HG02943 (cell line): ENCODE data around the gene RBM4.
A peak's percentile ranks its signal among the peaks of the same experiment; 100 is the strongest.

Experiments used
- ATAC-seq: cut with Tn5 transposase; IDR thresholded peaks from one replicate; pipeline ENCODE4 v1.9.1; 2021; ENCODE audit warnings: mild to moderate bottlenecking, low read depth, moderate library complexity; ENCODE audit not compliant: unreplicated experiment

RBM4 gene

DNA sequence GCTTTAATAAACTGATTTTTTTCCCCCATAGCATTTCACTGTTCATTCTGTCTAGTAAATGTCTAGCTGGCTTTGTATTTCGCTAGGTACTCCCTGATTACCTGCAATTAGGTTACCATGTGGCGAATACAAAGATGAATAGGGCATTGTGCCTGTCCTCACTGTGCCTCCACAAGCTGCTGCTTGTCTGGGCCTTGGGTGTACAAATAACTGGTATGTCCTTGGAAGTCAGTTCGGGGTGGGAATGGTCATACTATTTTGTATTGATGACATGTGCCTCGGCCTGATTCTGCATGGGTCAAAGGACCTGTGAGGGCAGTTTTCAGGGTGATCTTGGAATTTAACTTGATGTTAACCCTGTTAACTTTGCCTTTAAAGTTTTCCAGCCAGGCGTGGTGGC is 11.4 kb downstream of the RBM4 start:
- no peak for ATAC-seq

DNA sequence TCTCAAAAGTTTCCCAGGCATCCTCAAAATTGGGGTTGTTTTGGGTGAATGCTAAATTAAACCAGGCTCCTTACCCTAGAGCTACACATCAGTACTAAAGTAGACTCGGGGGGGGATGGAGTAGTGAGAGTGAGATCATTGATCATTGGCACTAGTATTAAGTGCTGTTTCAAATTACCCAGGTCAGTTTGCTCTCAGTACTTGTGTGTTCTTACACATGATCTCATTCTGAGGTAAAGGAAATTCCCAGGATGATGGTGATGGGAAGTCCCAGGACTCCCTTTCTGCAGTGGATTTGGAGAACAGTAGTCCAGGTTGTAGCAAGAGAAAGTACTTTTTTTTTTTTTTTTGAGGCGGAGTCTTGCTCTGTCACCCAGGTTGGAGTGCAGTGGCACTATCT is 12.5 kb downstream of the RBM4 start:
- no peak for ATAC-seq

GRCh38 chr11:66652651-66653050 is 14.1 kb downstream of the RBM4 start:
- no peak for ATAC-seq

- ATAC-seq: no peak
Measured at GRCh38 chr11:66653123-66653522, 14.6 kb downstream of the RBM4 start.

GRCh38 chr11:66659763-66660162 is 21.3 kb downstream of the RBM4 start:
- no peak for ATAC-seq

GRCh38 chr11:66663741-66664296 is 25.3 kb downstream of the RBM4 start:
- no peak for ATAC-seq

GRCh38 chr11:66665369-66665768 is 26.9 kb downstream of the RBM4 start:
- no peak for ATAC-seq

DNA sequence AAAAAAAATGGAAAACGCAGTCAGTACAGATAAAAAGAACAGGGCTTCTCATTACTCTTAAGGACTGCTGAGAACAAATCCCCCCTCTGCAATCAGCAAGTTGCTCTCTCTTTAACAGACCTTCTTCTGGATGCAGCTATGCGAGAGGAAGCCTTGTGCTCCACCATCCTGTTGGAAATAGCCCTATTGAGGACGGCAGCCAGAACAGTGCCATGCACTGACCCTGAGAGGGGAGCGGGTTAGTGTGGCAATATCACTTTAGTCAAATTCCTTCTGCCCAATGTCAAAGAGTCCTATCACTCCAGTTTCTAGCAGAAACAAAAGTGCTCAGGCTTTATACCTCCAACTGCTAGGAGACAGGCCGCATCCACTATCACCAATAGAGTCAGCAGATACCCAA is 32.3 kb downstream of the RBM4 start:
- no peak for ATAC-seq

- ATAC-seq: no peak
Measured at GRCh38 chr11:66674964-66675602, 36.6 kb downstream of the RBM4 start.

- ATAC-seq: no peak
Measured at GRCh38 chr11:66676282-66676919, 37.9 kb downstream of the RBM4 start.

GRCh38 chr11:66676931-66677598 is 38.6 kb downstream of the RBM4 start:
- no peak for ATAC-seq

DNA sequence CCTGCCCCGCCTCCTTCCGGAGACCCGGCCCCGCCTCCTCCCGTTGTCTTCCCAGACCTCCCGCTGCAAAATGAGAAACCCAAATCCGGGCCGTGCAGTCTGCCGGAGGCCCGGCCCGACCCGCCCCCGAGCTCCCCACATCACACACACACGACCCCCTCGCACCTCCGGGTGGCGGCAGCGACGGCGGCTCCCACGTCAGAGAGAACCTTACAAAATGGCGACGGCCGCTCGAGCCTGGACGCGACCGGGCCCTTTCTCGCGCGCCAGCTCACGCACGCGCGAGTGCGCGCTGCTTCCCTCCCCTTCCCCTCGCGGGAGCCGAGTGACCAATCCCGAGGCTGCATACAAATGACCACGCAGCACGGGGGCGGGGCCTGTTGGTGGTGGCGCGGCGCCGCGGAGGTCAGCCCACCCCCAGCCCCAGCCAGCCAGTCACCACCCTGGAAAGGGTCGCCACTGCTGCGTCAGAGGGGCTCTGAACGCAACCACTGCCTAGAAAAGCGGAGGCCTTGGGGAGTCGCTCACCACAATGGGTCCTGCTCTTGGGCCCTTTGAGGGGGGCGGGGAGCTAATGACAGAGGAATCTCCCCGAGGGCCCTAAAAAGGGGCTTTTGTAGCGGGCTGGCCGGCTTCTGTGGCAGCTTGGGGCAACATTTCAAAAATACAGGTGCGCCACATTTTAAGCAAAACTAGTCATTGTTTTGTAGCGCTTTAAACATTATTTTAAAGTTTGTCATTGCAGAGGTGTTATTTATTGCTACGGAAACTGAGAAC is 39.3 kb downstream of the RBM4 start, which contains the start of gene RBM4B:
Gene RBM4B, minus strand, starts transcription at position 289 of the 777 bp plus-strand sequence. CDS start 808 bp downstream, outside the sequence.
- peak; percentile 92 for ATAC-seq

GRCh38 chr11:66680966-66681645 is 42.6 kb downstream of the RBM4 start:
- no peak for ATAC-seq

- no peak for ATAC-seq
Measured at GRCh38 chr11:66683877-66684276, 45.4 kb downstream of the RBM4 start.

GRCh38 chr11:66684635-66685034 is 46.1 kb downstream of the RBM4 start:
- no peak for ATAC-seq

DNA sequence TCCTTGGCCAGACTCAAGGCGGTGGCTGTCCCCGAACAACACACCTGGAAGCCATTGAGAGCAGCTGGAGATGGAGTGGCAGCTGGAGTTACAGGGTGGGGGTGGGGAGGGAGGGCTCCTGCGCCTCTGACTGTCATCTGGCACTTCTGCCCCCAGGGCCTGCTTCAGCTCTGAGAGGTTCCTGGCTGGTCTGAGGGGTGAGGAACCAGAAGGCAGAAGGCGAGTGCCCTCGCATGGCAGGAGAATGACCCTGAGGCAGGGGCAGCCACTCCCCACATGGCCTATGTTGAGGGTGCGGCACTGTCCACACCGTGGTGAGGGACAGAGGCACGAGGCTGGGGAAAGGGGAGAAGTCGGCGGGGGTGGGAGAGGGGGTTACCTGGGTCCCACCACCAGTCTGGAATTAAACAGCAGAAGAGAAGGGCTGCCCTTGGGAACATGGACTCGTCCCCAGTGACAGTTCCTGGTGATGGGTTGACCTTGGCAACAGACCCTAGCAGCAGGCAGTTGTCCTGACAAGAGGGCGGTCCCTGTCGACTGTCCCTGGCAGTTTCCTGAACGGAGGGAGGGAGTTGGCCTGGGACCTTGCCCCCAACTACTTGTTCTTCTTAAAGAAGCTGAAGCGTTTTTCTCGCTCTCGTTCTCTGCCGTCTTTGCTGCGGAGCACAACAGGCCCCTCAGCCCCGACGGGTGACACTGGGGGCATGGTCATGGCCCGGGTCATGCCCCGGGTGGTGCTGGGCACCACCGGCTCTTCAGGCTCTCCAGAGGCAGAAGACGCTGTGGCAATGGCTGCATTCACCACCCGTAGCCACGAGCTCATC is 47.0 kb downstream of the RBM4 start:
- no peak for ATAC-seq

- ATAC-seq: no peak
Measured at GRCh38 chr11:66686100-66686785, 47.7 kb downstream of the RBM4 start.

- ATAC-seq: no peak
Measured at GRCh38 chr11:66686801-66687750, 48.6 kb downstream of the RBM4 start.
